ENCODE measurements around the gene HSD17B12. TPM values are rescaled to one million over a fixed set of nuclear protein-coding genes. Genes with fewer than 3 reads are reported as not detected.
A peak's percentile ranks its signal among the peaks of the same experiment; 100 is the strongest.

Gene HSD17B12
- total and polyA plus RNA-seq, 2 of the 8 experiments (the other 6 are each of a cell fraction or from before 2014, with no cell fraction given) = 46.0 to 121 TPM

GRCh38 chr11:43748095-43748494 lies 67.6 kb downstream of the HSD17B12 start:
- WGBS, 2 experiments (ENCODE audit: extremely low coverage in 1 of 2, insufficient coverage in 1 of 2, insufficient read length in 1 of 2, insufficient replicate concordance in 2 of 2, low coverage in 1 of 2, low lambda C conversion rate in 2 of 2, missing lambda C conversion rate in 1 of 2) = 93% methylated on average over 2 of the region's 2 CpGs; no CpG with 5 or more reads in 1 of the 2 experiments
- peaks cover 0 to 9% of the 10 kb centered on the region in 2 experiments for H4K20me1 ChIP-seq (replicated peaks in 1 of 2; ENCODE audit: control insufficient read depth in 1 of 2, insufficient read depth in 2 of 2, low read length in 2 of 2)
- no peak for FAIRE-seq
- H2BK15ac ChIP-seq (ENCODE audit: low read length) = no peak overlapping the region
- H3K79me2 ChIP-seq (ENCODE audit: control insufficient read depth in 1 of 2, insufficient read depth in 2 of 2, low read length in 2 of 2) = peaks cover 0 to 32% of the 10 kb centered on the region in 2 experiments; a peak in 2 of 4 replicates
- no peaks in the 10 kb centered on the region for H3K9me3 ChIP-seq (ENCODE audit: insufficient read depth in 2 of 2, low read depth in 1 of 2, low read length in 1 of 2)
- POLR2A ChIA-PET (ENCODE audit: partially characterized antibody) = interaction anchor here (1.1 kb wide), 1 partner anchor 16 kb away, joined by 3 read pairs; no protein-coding TSS in a partner anchor
- H3K27me3 ChIP-seq (replicated peaks in 1 of 4; ENCODE audit: control insufficient read depth in 3 of 4, extremely low read depth in 1 of 4, insufficient read depth in 3 of 4, low read length in 3 of 4) = no peaks in the 10 kb centered on the region
- H3K4me2 ChIP-seq (ENCODE audit: insufficient read depth in 1 of 2, low read depth in 2 of 2, low read length in 2 of 2) = no peak overlapping the region
- H3K27ac ChIP-seq (ENCODE audit: low read depth, low read length) = no peak overlapping the region
- no peaks in the 10 kb centered on the region; a peak in 1 of 8 replicates for H3K36me3 ChIP-seq (ENCODE audit: control insufficient read depth in 2 of 4, insufficient read depth in 4 of 4, low read length in 3 of 4)
- H4K5ac ChIP-seq (ENCODE audit: insufficient read length, low read depth, low read length) = no peak overlapping the region
- no peak overlapping the region for H3K9ac ChIP-seq (replicated peaks in 1 of 4; ENCODE audit: extremely low read depth in 1 of 4, low read depth in 3 of 4, low read length in 3 of 4)
- H3K79me1 ChIP-seq (ENCODE audit: low read depth, low read length) = peaks cover 3% of the 10 kb centered on the region; the same call in 1 of the 2 replicates
- H3K4me3 ChIP-seq (ENCODE audit: extremely low read depth in 1 of 4, insufficient read depth in 2 of 4, low read depth in 3 of 4, low read length in 4 of 4) = no peak overlapping the region
- H2BK5ac ChIP-seq (ENCODE audit: low read depth, low read length) = no peak overlapping the region
- H2BK120ac ChIP-seq (replicated peaks; ENCODE audit: low read depth, low read length) = no peak overlapping the region
- no peaks in the 10 kb centered on the region; a peak in 1 of 7 replicates for H3K4me1 ChIP-seq (replicated peaks in 1 of 4; ENCODE audit: control insufficient read depth in 3 of 4, insufficient read depth in 4 of 4, low read length in 3 of 4)
- no peak overlapping the region for H3K4ac ChIP-seq (replicated peaks; ENCODE audit: insufficient read length, low read depth, low read length)
- H4K91ac ChIP-seq (replicated peaks; ENCODE audit: insufficient read length, low read length) = no peak overlapping the region
- no peak overlapping the region for H3K14ac ChIP-seq (ENCODE audit: insufficient read length)
- H3K23me2 ChIP-seq (ENCODE audit: low read depth, low read length) = no peaks in the 10 kb centered on the region
- H2AFZ ChIP-seq (ENCODE audit: low read length) = no peak overlapping the region
- no peak overlapping the region for H2BK20ac ChIP-seq (ENCODE audit: low read length)
- no peak for DNase-seq (ENCODE audit: low read depth in 1 of 2, low spot score in 2 of 2)
- no peak overlapping the region for H4K8ac ChIP-seq (ENCODE audit: extremely low read depth, insufficient read depth, low read length)
- CTCF ChIA-PET (ENCODE audit: partially characterized antibody) = no interaction called here
- H2BK12ac ChIP-seq (ENCODE audit: low read depth, low read length) = no peak overlapping the region
- H3K23ac ChIP-seq (ENCODE audit: insufficient read length) = no peak overlapping the region
- H3K56ac ChIP-seq (replicated peaks; ENCODE audit: insufficient read length, low read depth, low read length) = no peak overlapping the region
- H3K18ac ChIP-seq (ENCODE audit: extremely low read depth, low read length) = no peak overlapping the region
- TF ChIP-seq MAFK (IDR thresholded peaks at IDR 0.05; ENCODE audit: low read depth, low read length) (no peak), KDM1A (IDR thresholded peaks at IDR 0.05; ENCODE audit: borderline replicate concordance, low read length) (peak; percentile 44; the same call in 1 of the 2 replicates)
- no peak overlapping the region for H2AK5ac ChIP-seq (ENCODE audit: low read depth, low read length)

Data from H1 (cell line).